HEK293 (cell line): Measurements from ENCODE around the gene NDUFAF5.

Experiments
- CTCF ChIP-seq: fragments of 450-650 bp; formaldehyde crosslinking; IDR thresholded peaks from 2 replicates; pipeline ENCODE4 v1.5.1; 2016; ENCODE audit warnings: missing biosample characterization, missing genetic modification characterization
- YY1 ChIP-seq: fragments of 450-650 bp; formaldehyde crosslinking; IDR thresholded peaks from 2 replicates; pipeline ENCODE4 v1.5.1; 2018; ENCODE audit warnings: missing biosample characterization, missing genetic modification characterization
- ZBTB48 ChIP-seq: fragments of 450-650 bp; formaldehyde crosslinking; IDR thresholded peaks from 2 replicates; pipeline ENCODE4 v1.5.1; 2016; ENCODE audit warnings: missing biosample characterization, missing genetic modification characterization
- ZBTB8A ChIP-seq: fragments of 450-650 bp; formaldehyde crosslinking; IDR thresholded peaks from 2 replicates; pipeline ENCODE4 v1.5.1; 2016; ENCODE audit warnings: missing biosample characterization, missing genetic modification characterization
- ZNF140 ChIP-seq: fragments of 450-650 bp; formaldehyde crosslinking; IDR thresholded peaks from 2 replicates; pipeline ENCODE4 v1.5.1; 2016; ENCODE audit warnings: missing biosample characterization, missing genetic modification characterization
- ZNF221 ChIP-seq: fragments of 450-650 bp; formaldehyde crosslinking; IDR thresholded peaks from 2 replicates; pipeline ENCODE4 v1.5.1; 2017; ENCODE audit warnings: missing biosample characterization, missing genetic modification characterization, borderline replicate concordance
- ZNF274 ChIP-seq, 2 experiments: fragments of 200-500 bp in 1 of 2; fragments of 450-650 bp in 1 of 2; sonication (Bioruptor generic) in 1 of 2; formaldehyde crosslinking in 1 of 2; IDR thresholded peaks; 2 replicates each; pipeline versions ENCODE4 v1.5.1 to v1.6.1; 2014 to 2016; ENCODE audit warnings: borderline replicate concordance in 1 of 2, inconsistent platforms in 1 of 2, low read length in 1 of 2, missing biosample characterization in 1 of 2, missing genetic modification characterization in 1 of 2
- ZNF354C ChIP-seq: fragments of 450-650 bp; formaldehyde crosslinking; IDR thresholded peaks from 2 replicates; pipeline ENCODE4 v1.5.1; 2016; ENCODE audit warnings: missing biosample characterization, missing genetic modification characterization, low read depth, borderline replicate concordance
- ZNF416 ChIP-seq: fragments of 450-650 bp; formaldehyde crosslinking; IDR thresholded peaks from 2 replicates; pipeline ENCODE4 v1.5.1; 2016; ENCODE audit warnings: missing biosample characterization, missing genetic modification characterization
- ZNF621 ChIP-seq: fragments of 450-650 bp; formaldehyde crosslinking; IDR thresholded peaks from 2 replicates; pipeline ENCODE4 v1.5.1; 2017; ENCODE audit warnings: missing biosample characterization, missing genetic modification characterization
- ZNF626 ChIP-seq: fragments of 450-650 bp; sonication (Bioruptor Pico); formaldehyde crosslinking; IDR thresholded peaks from 2 replicates; pipeline ENCODE4 v1.5.1; 2018; ENCODE audit warnings: missing biosample characterization, missing genetic modification characterization, inconsistent platforms
- ZNF670 ChIP-seq: fragments of 450-650 bp; formaldehyde crosslinking; IDR thresholded peaks from 2 replicates; pipeline ENCODE4 v1.5.1; 2016; ENCODE audit warnings: missing biosample characterization, missing genetic modification characterization, low read depth
- ZSCAN18 ChIP-seq: fragments of 450-650 bp; formaldehyde crosslinking; IDR thresholded peaks from 2 replicates; pipeline ENCODE4 v1.5.1; 2016; ENCODE audit warnings: missing biosample characterization, missing genetic modification characterization
- ZSCAN30 ChIP-seq: fragments of 450-650 bp; IDR thresholded peaks from 2 replicates; pipeline ENCODE4 v1.5.1; 2018; ENCODE audit warnings: missing biosample characterization, mild to moderate bottlenecking, missing genetic modification characterization, moderate library complexity

- TF ChIP-seq ZBTB48 (tag by site-specific recombination): no peak
- TF ChIP-seq CTCF (tag by site-specific recombination): no peak
- no peak for TF ChIP-seq ZSCAN30 (tag by site-specific recombination)
- TF ChIP-seq ZNF274 (IDR thresholded peaks at IDR 0.05; ENCODE audit: low read length): no peak
- TF ChIP-seq ZNF274 (tag by site-specific recombination; IDR thresholded peaks at IDR 0.05; ENCODE audit: borderline replicate concordance): no peak
- no peak for TF ChIP-seq ZNF670 (tag by site-specific recombination)
- TF ChIP-seq ZNF626 (tag by site-specific recombination): no peak
- no peak for TF ChIP-seq ZNF621 (tag by site-specific recombination)
- TF ChIP-seq ZNF416 (tag by site-specific recombination): no peak
- no peak for TF ChIP-seq ZSCAN18 (tag by site-specific recombination)
- no peak for TF ChIP-seq ZBTB8A (tag by site-specific recombination)
- no peak for TF ChIP-seq ZNF354C (tag by site-specific recombination)
- TF ChIP-seq ZNF221 (tag by site-specific recombination): no peak
- no peak for TF ChIP-seq ZNF140 (tag by site-specific recombination)
- no peak for TF ChIP-seq YY1 (tag by site-specific recombination)
These were observed 25.0 kb downstream of the NDUFAF5 start for GRCh38 chr20:13809855-13810254.
